Uterus (tissue), 4 donors: ENCODE results near the gene WDR45B. TPM values are rescaled to one million over a fixed set of nuclear protein-coding genes. Genes with fewer than 3 reads are reported as not detected.

Experiments used
- DNase-seq, 2 donors: peaks; one replicate each; pipeline ENCODE4 v3.0.0-alpha.2; 2019 to 2020
- H3K27ac ChIP-seq, 2 donors: fragments of 200-600 bp; sonication (generic); 1 replicate in 1 of 2; 2 replicates in 1 of 2; pipeline ENCODE4 v1.5.1; 2016 to 2018
- H3K27me3 ChIP-seq, 2 donors: fragments of 200-600 bp; sonication (generic); one replicate each; pipeline ENCODE4 v1.5.1; 2018 to 2019; ENCODE audit warnings: control low read depth in 1 of 2
- H3K36me3 ChIP-seq, 2 donors: fragments of 200-600 bp; sonication (generic); one replicate each; pipeline ENCODE4 v1.5.1; 2019; ENCODE audit warnings: control low read depth in 1 of 2
- H3K4me1 ChIP-seq, 2 donors: fragments of 200-600 bp; sonication (generic); one replicate each; pipeline ENCODE4 v1.5.1; 2018 to 2019; ENCODE audit warnings: control low read depth in 1 of 2
- H3K4me3 ChIP-seq, 2 donors: fragments of 200-600 bp; sonication (generic); 1 replicate in 1 of 2; 2 replicates in 1 of 2; pipeline ENCODE4 v1.5.1; 2018 to 2019; ENCODE audit warnings: mild to moderate bottlenecking in 1 of 2
- H3K9me3 ChIP-seq, 2 donors: fragments of 200-600 bp; sonication (generic); one replicate each; pipeline ENCODE4 v1.5.1; 2019; ENCODE audit warnings: control low read depth in 1 of 2
- CTCF ChIP-seq, 4 experiments: fragments of 200-600 bp in 2 of 4; fragments of 450-650 bp in 2 of 4; sonication (generic) in 2 of 4; IDR thresholded peaks; one replicate each; pipeline ENCODE4 v1.5.1; 2016 to 2019; ENCODE audit warnings: antibody characterized with exemption in 4 of 4, mild to moderate bottlenecking in 2 of 4, moderate library complexity in 1 of 4
- POLR2A ChIP-seq, 2 donors: fragments of 450-650 bp; IDR thresholded peaks; one replicate each; pipeline ENCODE4 v1.6.1; 2016; ENCODE audit warnings: antibody characterized with exemption in 2 of 2, mild to moderate bottlenecking in 1 of 2, moderate library complexity in 1 of 2
- intact Hi-C: fragments of 100-400 bp; cut with DNase I; formaldehyde crosslinking; loops from one replicate; pipeline ENCODE4 v1.15.1; 2023; ENCODE audit warnings: low total_unique reads
- total RNA-seq, 4 donors: library from RNA; depleted of rRNA in 3 of 4; stranded (reverse); fragments of >200 nt in 3 of 4; gene quantifications; one replicate each; pipeline versions ENCODE4 v1.1.0 to v1.2.4, GENCODE V29; 2014 to 2023
- donor health status: DM: yes; HTN: yes; CAD: no.

The WDR45B gene
- total RNA-seq, 4 donors from 2014 or later = 56.5 to 111 (median 85.4) TPM

GRCh38 chr17:82644148-82644547 lies 4.1 kb downstream of the WDR45B start:
- Histone ChIP-seq H3K4me1 (peaks cover 0 to 6% of the 10 kb centered on the region in 2 donors), H3K27me3 (no peaks in the 10 kb centered on the region), H3K27ac (no peak overlapping the region), H3K9me3 (no peaks in the 10 kb centered on the region), H3K36me3 (no peaks in the 10 kb centered on the region), H3K4me3 (no peak overlapping the region)
- TF ChIP-seq CTCF (IDR thresholded peaks at IDR 0.05) = no peak
- no peak for TF ChIP-seq POLR2A (IDR thresholded peaks at IDR 0.05)
- intact Hi-C loops = no loop called here
- DNase-seq = no peak

GRCh38 chr17:82642022-82642421 lies 6.2 kb downstream of the WDR45B start:
- peaks cover 0 to 6% of the 10 kb centered on the region in 2 donors for H3K4me1 ChIP-seq
- intact Hi-C loops = no loop called here

GRCh38 chr17:82640036-82640435 lies 8.2 kb downstream of the WDR45B start:
- Histone ChIP-seq H3K36me3 (no peaks in the 10 kb centered on the region), H3K27ac (no peak overlapping the region), H3K9me3 (no peaks in the 10 kb centered on the region), H3K4me1 (no peaks in the 10 kb centered on the region), H3K27me3 (no peaks in the 10 kb centered on the region), H3K4me3 (no peak overlapping the region)
- intact Hi-C loops = no loop called here
- no peak for DNase-seq
- TF ChIP-seq CTCF (IDR thresholded peaks at IDR 0.05) = no peak
- TF ChIP-seq POLR2A (IDR thresholded peaks at IDR 0.05) = no peak

More at GRCh38 chr17:82642022-82642421, 6.2 kb downstream of the WDR45B start:
- Histone ChIP-seq H3K36me3 (no peaks in the 10 kb centered on the region), H3K9me3 (no peaks in the 10 kb centered on the region), H3K27ac (no peak overlapping the region), H3K27me3 (no peaks in the 10 kb centered on the region), H3K4me3 (no peak overlapping the region)
- DNase-seq = no peak
- TF ChIP-seq POLR2A (IDR thresholded peaks at IDR 0.05) = no peak
- TF ChIP-seq CTCF (IDR thresholded peaks at IDR 0.05) = no peak

- intact Hi-C loops = no loop called here
- DNase-seq = no peak
- Histone ChIP-seq H3K4me3 (no peak overlapping the region), H3K9me3 (no peaks in the 10 kb centered on the region), H3K4me1 (no peaks in the 10 kb centered on the region), H3K27ac (no peak overlapping the region), H3K27me3 (no peaks in the 10 kb centered on the region), H3K36me3 (no peaks in the 10 kb centered on the region)
- TF ChIP-seq CTCF (IDR thresholded peaks at IDR 0.05) = no peak
- TF ChIP-seq POLR2A (IDR thresholded peaks at IDR 0.05) = no peak
Measured at GRCh38 chr17:82639628-82640027, 8.6 kb downstream of the WDR45B start.

GRCh38 chr17:82638183-82638773 lies 10.0 kb downstream of the WDR45B start:
- Histone ChIP-seq H3K27ac (no peak overlapping the region), H3K4me1 (no peaks in the 10 kb centered on the region), H3K27me3 (no peaks in the 10 kb centered on the region), H3K9me3 (no peaks in the 10 kb centered on the region), H3K4me3 (no peak overlapping the region), H3K36me3 (no peaks in the 10 kb centered on the region)
- intact Hi-C loops = no loop called here
- DNase-seq = no peak
- TF ChIP-seq POLR2A (IDR thresholded peaks at IDR 0.05) (no peak), CTCF (IDR thresholded peaks at IDR 0.05) (no peak)
